Sigmoid colon (tissue), 7 donors: ENCODE results near the gene ADAMTS2. TPM values are rescaled to one million over a fixed set of nuclear protein-coding genes. Genes with fewer than 3 reads are reported as not detected.
A peak's percentile ranks its signal among the peaks of the same experiment; 100 is the strongest.

Experiments
- DNase-seq: peaks from one replicate; pipeline ENCODE4 v3.0.0-alpha.2; 2019
- H3K27ac ChIP-seq, 4 donors: fragments of 200-600 bp; sonication (generic); one replicate each; pipeline ENCODE4 v1.5.1; 2016 to 2019; ENCODE audit warnings: mild to moderate bottlenecking in 1 of 4
- H3K27me3 ChIP-seq, 3 donors: fragments of 200-600 bp; sonication (generic); one replicate each; pipeline ENCODE4 v1.5.1; 2019; ENCODE audit warnings: mild to moderate bottlenecking in 1 of 3
- H3K36me3 ChIP-seq, 4 donors: fragments of 200-600 bp; sonication (generic); one replicate each; pipeline ENCODE4 v1.5.1; 2016 to 2019
- H3K4me1 ChIP-seq, 4 donors: fragments of 200-600 bp; sonication (generic); one replicate each; pipeline ENCODE4 v1.5.1; 2017 to 2019
- H3K4me3 ChIP-seq, 4 donors: fragments of 200-600 bp; sonication (generic); one replicate each; pipeline ENCODE4 v1.5.1; 2017 to 2019; ENCODE audit warnings: mild to moderate bottlenecking in 2 of 4, moderate library complexity in 1 of 4
- H3K9me3 ChIP-seq, 4 donors: fragments of 200-600 bp in 3 of 4; sonication (generic) in 3 of 4; one replicate each; pipeline versions ENCODE4 v1.5.1 to v1.6.1; 2013 to 2019
- CTCF ChIP-seq, 4 experiments: fragments of 450-650 bp in 3 of 4; fragments of 200-600 bp in 1 of 4; IDR thresholded peaks; one replicate each; pipeline ENCODE4 v1.5.1; 2016 to 2019; ENCODE audit warnings: antibody characterized with exemption in 4 of 4, mild to moderate bottlenecking in 3 of 4, moderate library complexity in 2 of 4
- EP300 ChIP-seq, 4 donors: sonication (generic); formaldehyde crosslinking; IDR thresholded peaks; one replicate each; pipeline ENCODE4 v1.6.1; 2017; ENCODE audit warnings: antibody characterized with exemption in 4 of 4
- POLR2A ChIP-seq, 2 donors: fragments of 450-650 bp; IDR thresholded peaks; one replicate each; pipeline ENCODE4 v1.6.1; 2016; ENCODE audit warnings: antibody characterized with exemption in 2 of 2, mild to moderate bottlenecking in 2 of 2, moderate library complexity in 2 of 2
- POLR2AphosphoS5 ChIP-seq, 4 donors: sonication (generic); formaldehyde crosslinking; IDR thresholded peaks; one replicate each; pipeline ENCODE4 v1.6.1; 2017; ENCODE audit warnings: antibody characterized with exemption in 4 of 4
- WGBS, 2 donors: extraction: QIAGEN DNeasy Blood & Tissue Kit; methylation state at CpG; one replicate each; pipeline ENCODE4 v1.1.7; 2013; 5-methylcytosine and 5-hydroxymethylcytosine counted together
- intact Hi-C: fragments of 100-400 bp; cut with DNase I; formaldehyde crosslinking; loops from one replicate; pipeline ENCODE4 v1.15.1; 2023
- polyA plus RNA-seq, 3 donors: library from polyadenylated mRNA; stranded (reverse); fragments of 200-250 nt; gene quantifications; one replicate each; pipeline ENCODE4 v1.2.3, GENCODE V29; 2013
- total RNA-seq, 4 donors: library from RNA; depleted of rRNA; stranded (reverse); fragments of >200 nt; gene quantifications; one replicate each; pipeline ENCODE4 v1.1.0, GENCODE V29; 2016
- donor health status: healthy with polysubstance abuse.
- donor health status: Bipolar disorder and iron deficiency.
- donor health status: healthy.

Gene ADAMTS2
- total and polyA plus RNA-seq, 7 donors = 0.69 to 33.2 (median 9.2) TPM

GRCh38 chr5:179118338-179118737 lies 226.9 kb downstream of the ADAMTS2 start:
- H3K4me3 ChIP-seq = no peak overlapping the region
- no peak for DNase-seq
- intact Hi-C loops = no loop called here
- 65 to 79% methylated on average over 4 of the region's 4 CpGs for WGBS, 2 donors
- no peak for TF ChIP-seq POLR2A (IDR thresholded peaks at IDR 0.05)
- TF ChIP-seq CTCF (IDR thresholded peaks at IDR 0.05) = no peak
- TF ChIP-seq EP300 (IDR thresholded peaks at IDR 0.05) = no peak
- TF ChIP-seq POLR2AphosphoS5 (IDR thresholded peaks at IDR 0.05) = no peak
- H3K27me3 ChIP-seq = no peaks in the 10 kb centered on the region
- H3K9me3 ChIP-seq = peaks cover 3 to 16% (median 9%) of the 10 kb centered on the region in 4 donors
- no peaks in the 10 kb centered on the region for H3K4me1 ChIP-seq
- H3K36me3 ChIP-seq = peaks cover 0 to 13% (median 7%) of the 10 kb centered on the region in 4 donors
- no peak overlapping the region for H3K27ac ChIP-seq

- Histone ChIP-seq H3K4me3 (no peak overlapping the region), H3K36me3 (peaks cover 0 to 13% (median 7%) of the 10 kb centered on the region in 4 donors), H3K27me3 (no peaks in the 10 kb centered on the region), H3K4me1 (no peaks in the 10 kb centered on the region), H3K9me3 (peaks cover 3 to 28% (median 13%) of the 10 kb centered on the region in 4 donors), H3K27ac (no peak overlapping the region)
- WGBS, 2 donors = 89 to 92% methylated on average over 9 of the region's 9 CpGs
- intact Hi-C loops = no loop called here
- peak; percentile 27 for DNase-seq
- no peak for TF ChIP-seq POLR2A (IDR thresholded peaks at IDR 0.05)
- no peak for TF ChIP-seq EP300 (IDR thresholded peaks at IDR 0.05)
- no peak for TF ChIP-seq CTCF (IDR thresholded peaks at IDR 0.05)
- no peak for TF ChIP-seq POLR2AphosphoS5 (IDR thresholded peaks at IDR 0.05)
Measured at GRCh38 chr5:179115845-179116524, 229.3 kb downstream of the ADAMTS2 start.

- Histone ChIP-seq H3K27ac (no peak overlapping the region), H3K36me3 (peaks cover 0 to 13% (median 7%) of the 10 kb centered on the region in 4 donors), H3K4me1 (no peaks in the 10 kb centered on the region), H3K9me3 (peaks cover 7 to 34% (median 13%) of the 10 kb centered on the region in 4 donors), H3K27me3 (no peaks in the 10 kb centered on the region), H3K4me3 (no peak overlapping the region)
- TF ChIP-seq POLR2AphosphoS5 (IDR thresholded peaks at IDR 0.05) (no peak), EP300 (IDR thresholded peaks at IDR 0.05) (no peak), POLR2A (IDR thresholded peaks at IDR 0.05) (no peak), CTCF (IDR thresholded peaks at IDR 0.05) (no peak)
- 85 to 89% methylated on average over 5 of the region's 5 CpGs for WGBS, 2 donors
- intact Hi-C loops = no loop called here
- DNase-seq = peak; percentile 21
Measured at GRCh38 chr5:179115307-179115706, 230.0 kb downstream of the ADAMTS2 start.

GRCh38 chr5:179114756-179115155 lies 230.5 kb downstream of the ADAMTS2 start:
- Histone ChIP-seq H3K27ac (no peak overlapping the region), H3K9me3 (peaks cover 7 to 36% (median 13%) of the 10 kb centered on the region in 4 donors), H3K4me3 (no peak overlapping the region), H3K4me1 (no peaks in the 10 kb centered on the region), H3K27me3 (no peaks in the 10 kb centered on the region), H3K36me3 (peaks cover 0 to 13% (median 7%) of the 10 kb centered on the region in 4 donors)
- no peak for DNase-seq
- no peak for TF ChIP-seq EP300 (IDR thresholded peaks at IDR 0.05)
- no peak for TF ChIP-seq POLR2AphosphoS5 (IDR thresholded peaks at IDR 0.05)
- TF ChIP-seq POLR2A (IDR thresholded peaks at IDR 0.05) = no peak
- TF ChIP-seq CTCF (IDR thresholded peaks at IDR 0.05) = no peak
- 92 to 95% methylated on average over 7 of the region's 7 CpGs for WGBS, 2 donors
- intact Hi-C loops = no loop called here
